Body of pancreas (tissue), 4 donors: ENCODE data around the gene GCG. TPM values are rescaled to one million over a fixed set of nuclear protein-coding genes. Genes with fewer than 3 reads are reported as not detected.

Experiments
- ATAC-seq: fragments of 150-250 bp; one replicate; pipeline ENCODE4 v1.9.1; 2016
- DNase-seq, 4 donors: peaks; one replicate each; pipeline ENCODE4 v3.0.0-alpha.2; 2019
- H3K27ac ChIP-seq, 4 donors: fragments of 200-600 bp; sonication (generic); 1 replicate in 3 of 4; 2 replicates in 1 of 4; pipeline versions ENCODE4 v1.5.1 to v1.6.1; 2016 to 2019; ENCODE audit warnings: mild to moderate bottlenecking in 1 of 4, mixed read lengths in 1 of 4, moderate library complexity in 1 of 4
- H3K27me3 ChIP-seq, 2 donors: fragments of 200-600 bp; sonication (generic); one replicate each; pipeline ENCODE4 v1.6.0; 2016; ENCODE audit warnings: mild to moderate bottlenecking in 1 of 2
- H3K36me3 ChIP-seq, 2 donors: fragments of 200-600 bp; sonication (generic); replicated peaks in 1 of 2; 2 replicates each; pipeline ENCODE4 v1.5.1; 2016; ENCODE audit warnings: low read depth in 2 of 2; ENCODE audit not compliant: insufficient read depth in 1 of 2
- H3K4me1 ChIP-seq: fragments of 200-600 bp; sonication (generic); one replicate; pipeline ENCODE4 v1.6.0; 2016
- H3K4me3 ChIP-seq, 2 donors: fragments of 200-600 bp; sonication (generic); 1 replicate in 1 of 2; 2 replicates in 1 of 2; pipeline ENCODE4 v1.5.1; 2016 to 2019
- H3K9me3 ChIP-seq, 3 donors: fragments of 200-600 bp; sonication (generic); 1 replicate in 2 of 3; 2 replicates in 1 of 3; pipeline ENCODE4 v1.5.1; 2016
- CTCF ChIP-seq, 7 experiments: fragments of 450-650 bp in 4 of 7; fragments of 200-600 bp in 3 of 7; sonication (generic) in 3 of 7; IDR thresholded peaks; one replicate each; pipeline ENCODE4 v1.5.1; 2016 to 2019; ENCODE audit warnings: antibody characterized with exemption in 7 of 7
- POLR2A ChIP-seq, 3 donors: fragments of 450-650 bp; IDR thresholded peaks; one replicate each; pipeline ENCODE4 v1.6.1; 2016; ENCODE audit warnings: antibody characterized with exemption in 3 of 3, mild to moderate bottlenecking in 2 of 3
- WGBS, 2 donors: methylation state at CpG; one replicate each; pipeline ENCODE4 v1.1.5; 2017; 5-methylcytosine and 5-hydroxymethylcytosine counted together
- intact Hi-C: fragments of 100-400 bp; cut with DNase I; formaldehyde crosslinking; loops from one replicate; pipeline ENCODE4 v1.15.1; 2023
- total RNA-seq, 2 donors: library from RNA; depleted of rRNA; stranded (reverse); fragments of >200 nt; gene quantifications; one replicate each; pipeline ENCODE4 v1.1.0, GENCODE V29; 2016

The GCG gene
- total RNA-seq, 2 donors from 2014 or later: 129 to 464 TPM

- Histone ChIP-seq H3K4me3 (no peak overlapping the region), H3K4me1 (no peaks in the 10 kb centered on the region), H3K9me3 (no peaks in the 10 kb centered on the region), H3K36me3 (no peaks in the 10 kb centered on the region), H3K27ac (no peak overlapping the region), H3K27me3 (no peaks in the 10 kb centered on the region)
- 84 to 93% methylated on average over 2 of the region's 2 CpGs for WGBS, 2 donors
- intact Hi-C loops: no loop called here
- ATAC-seq: no peak
- TF ChIP-seq POLR2A (IDR thresholded peaks at IDR 0.05) (no peak), CTCF (IDR thresholded peaks at IDR 0.05) (no peak)
- DNase-seq: no peak
Observed at GRCh38 chr2:162182395-162182794, 30.3 kb upstream of the GCG start.

GRCh38 chr2:162177301-162177700 lies 25.3 kb upstream of the GCG start:
- ATAC-seq: no peak
- WGBS, 2 donors: 56% methylated on average over 4 of the region's 4 CpGs
- H3K9me3 ChIP-seq: no peaks in the 10 kb centered on the region
- DNase-seq: no peak
- intact Hi-C loops: no loop called here
- TF ChIP-seq POLR2A (IDR thresholded peaks at IDR 0.05): no peak
- TF ChIP-seq CTCF (IDR thresholded peaks at IDR 0.05): no peak
- H3K27me3 ChIP-seq: no peaks in the 10 kb centered on the region
- no peaks in the 10 kb centered on the region for H3K36me3 ChIP-seq
- H3K4me1 ChIP-seq: no peaks in the 10 kb centered on the region
- H3K27ac ChIP-seq: no peak overlapping the region
- no peak overlapping the region for H3K4me3 ChIP-seq

GRCh38 chr2:162175714-162176113 lies 23.7 kb upstream of the GCG start:
- H3K4me1 ChIP-seq: no peaks in the 10 kb centered on the region
- no peak overlapping the region for H3K27ac ChIP-seq
- no peak for TF ChIP-seq POLR2A (IDR thresholded peaks at IDR 0.05)
- no peak for TF ChIP-seq CTCF (IDR thresholded peaks at IDR 0.05)
- no peak overlapping the region for H3K4me3 ChIP-seq
- 13 to 17% methylated on average over 3 of the region's 3 CpGs for WGBS, 2 donors
- H3K36me3 ChIP-seq: no peaks in the 10 kb centered on the region
- no peaks in the 10 kb centered on the region for H3K9me3 ChIP-seq
- ATAC-seq: no peak
- no peaks in the 10 kb centered on the region for H3K27me3 ChIP-seq
- intact Hi-C loops: no loop called here
- no peak for DNase-seq

GRCh38 chr2:162174746-162175145 lies 22.7 kb upstream of the GCG start:
- Histone ChIP-seq H3K27ac (no peak overlapping the region), H3K36me3 (no peaks in the 10 kb centered on the region), H3K4me3 (no peak overlapping the region), H3K4me1 (no peaks in the 10 kb centered on the region), H3K27me3 (no peaks in the 10 kb centered on the region), H3K9me3 (no peaks in the 10 kb centered on the region)
- 66 to 75% methylated on average over 5 of the region's 5 CpGs for WGBS, 2 donors
- DNase-seq (no peak), ATAC-seq (no peak)
- intact Hi-C loops: no loop called here
- no peak for TF ChIP-seq POLR2A (IDR thresholded peaks at IDR 0.05)
- TF ChIP-seq CTCF (IDR thresholded peaks at IDR 0.05): no peak

- no peaks in the 10 kb centered on the region for H3K36me3 ChIP-seq
- H3K4me3 ChIP-seq: no peak overlapping the region
- intact Hi-C loops: no loop called here
- no peaks in the 10 kb centered on the region for H3K4me1 ChIP-seq
- DNase-seq (no peak), ATAC-seq (no peak)
- TF ChIP-seq POLR2A (IDR thresholded peaks at IDR 0.05): no peak
- no peak for TF ChIP-seq CTCF (IDR thresholded peaks at IDR 0.05)
- no peak overlapping the region for H3K27ac ChIP-seq
- no peaks in the 10 kb centered on the region for H3K27me3 ChIP-seq
- 69 to 88% methylated on average over 1 of the region's 1 CpG for WGBS, 2 donors
- no peaks in the 10 kb centered on the region for H3K9me3 ChIP-seq
Observed at GRCh38 chr2:162172802-162173370, 20.8 kb upstream of the GCG start.
